HG02759 (cell line): ENCODE data around the gene SLC25A6.
A peak's percentile ranks its signal among the peaks of the same experiment; 100 is the strongest.
"Not testable (repeated sequence)": the region's sequence is repeated elsewhere in the genome, so short reads cannot be mapped to it uniquely, and the experiment has no call there.

Experiments used
- ATAC-seq: cut with Tn5 transposase; IDR thresholded peaks from one replicate; pipeline ENCODE4 v1.9.1; 2021; ENCODE audit warnings: mild to moderate bottlenecking, moderate library complexity; ENCODE audit not compliant: unreplicated experiment

The SLC25A6 gene

DNA sequence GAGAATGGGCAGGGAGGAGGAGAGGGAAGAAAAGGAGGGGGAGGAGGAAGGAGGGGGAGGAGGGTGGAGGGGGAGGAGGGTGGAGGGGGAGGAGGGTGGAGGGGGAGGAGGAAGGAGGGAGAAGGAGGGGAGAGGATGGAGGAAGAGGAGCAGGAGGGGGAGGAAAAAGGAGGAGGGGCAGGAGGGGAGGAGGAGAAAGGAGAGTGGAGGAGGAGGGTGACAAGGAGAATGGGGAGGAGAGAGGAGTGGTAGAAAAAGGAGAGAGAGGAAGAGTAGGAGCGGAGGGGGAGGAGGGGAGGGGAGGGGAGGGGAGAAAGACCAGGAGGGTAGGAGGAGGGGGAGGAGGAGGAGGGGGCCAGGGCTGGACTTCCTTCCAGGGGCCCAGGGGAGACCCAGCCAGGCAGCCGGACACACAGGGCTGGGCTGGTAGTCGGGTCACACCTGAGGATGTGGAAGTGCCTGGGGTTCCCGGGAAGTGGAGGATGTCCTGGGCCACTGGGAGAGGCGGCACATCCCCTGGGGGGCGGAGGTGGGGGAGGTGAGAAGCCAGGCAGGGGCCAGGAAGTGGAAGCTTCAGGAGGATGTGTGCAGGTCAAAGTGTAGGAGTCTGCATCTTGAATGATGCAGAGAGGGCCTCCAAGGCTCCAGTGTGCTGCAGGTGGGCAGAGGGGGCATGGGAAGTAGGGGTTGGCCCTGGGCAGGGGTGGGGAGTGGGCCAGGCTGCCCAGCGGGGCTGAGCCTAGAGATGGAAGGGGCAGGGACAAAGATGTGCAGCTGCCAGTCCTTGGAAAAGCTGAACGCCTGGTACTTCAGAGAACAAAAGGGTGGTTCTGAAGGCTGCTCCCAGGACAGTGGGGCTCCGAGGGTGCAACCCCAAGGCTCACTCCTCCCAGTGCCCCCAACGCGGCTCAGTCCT lies 36.5 kb downstream of the SLC25A6 start:
- ATAC-seq: no peak

DNA sequence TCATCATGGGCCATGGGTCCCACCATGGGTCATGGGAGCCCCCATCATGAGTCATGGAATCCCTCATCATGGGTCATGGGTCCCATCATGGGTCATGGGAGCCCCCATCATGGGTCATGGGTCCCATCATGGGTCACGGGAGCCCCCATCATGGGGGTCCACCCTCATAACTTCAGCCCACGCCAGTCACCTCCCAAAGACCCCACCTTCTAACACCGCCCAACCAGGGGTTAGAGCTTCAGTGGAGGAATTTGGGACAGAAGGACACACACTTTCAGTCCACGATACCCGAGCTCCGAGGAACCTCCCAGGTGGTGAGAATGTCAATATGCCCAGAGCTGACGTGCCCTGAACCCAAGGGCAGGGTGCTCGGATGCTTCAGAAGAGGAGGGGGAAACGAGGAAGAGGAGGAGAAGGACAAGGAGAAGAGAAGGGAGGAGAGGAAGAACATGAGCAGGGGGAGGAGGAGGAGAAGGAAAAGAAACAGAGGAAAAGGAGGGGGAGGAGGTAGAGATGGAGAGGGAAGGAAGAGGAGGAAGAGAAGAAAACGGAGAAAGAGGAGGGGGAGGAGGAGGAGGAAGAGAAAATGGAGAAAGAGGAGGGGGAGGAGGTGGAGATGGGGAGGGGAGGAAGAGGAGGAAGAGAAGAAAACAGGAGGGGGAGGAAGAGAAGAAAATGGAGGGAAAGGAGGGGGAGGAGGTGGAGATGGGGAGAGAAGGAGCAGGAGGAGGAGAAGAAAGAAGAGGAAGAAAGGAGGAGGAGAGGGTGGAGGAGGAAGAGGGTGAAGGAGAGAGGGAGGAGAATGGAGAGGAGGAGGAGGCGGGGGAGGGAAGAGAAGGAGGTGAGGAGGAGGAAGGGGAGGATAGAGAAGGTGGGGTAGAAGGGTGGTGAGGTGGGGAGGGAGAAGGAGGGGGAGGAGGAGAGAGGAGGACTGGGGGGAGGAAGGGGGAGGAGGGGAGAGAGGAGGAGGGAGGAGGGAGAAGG lies 37.6 kb downstream of the SLC25A6 start:
- ATAC-seq: no peak

DNA sequence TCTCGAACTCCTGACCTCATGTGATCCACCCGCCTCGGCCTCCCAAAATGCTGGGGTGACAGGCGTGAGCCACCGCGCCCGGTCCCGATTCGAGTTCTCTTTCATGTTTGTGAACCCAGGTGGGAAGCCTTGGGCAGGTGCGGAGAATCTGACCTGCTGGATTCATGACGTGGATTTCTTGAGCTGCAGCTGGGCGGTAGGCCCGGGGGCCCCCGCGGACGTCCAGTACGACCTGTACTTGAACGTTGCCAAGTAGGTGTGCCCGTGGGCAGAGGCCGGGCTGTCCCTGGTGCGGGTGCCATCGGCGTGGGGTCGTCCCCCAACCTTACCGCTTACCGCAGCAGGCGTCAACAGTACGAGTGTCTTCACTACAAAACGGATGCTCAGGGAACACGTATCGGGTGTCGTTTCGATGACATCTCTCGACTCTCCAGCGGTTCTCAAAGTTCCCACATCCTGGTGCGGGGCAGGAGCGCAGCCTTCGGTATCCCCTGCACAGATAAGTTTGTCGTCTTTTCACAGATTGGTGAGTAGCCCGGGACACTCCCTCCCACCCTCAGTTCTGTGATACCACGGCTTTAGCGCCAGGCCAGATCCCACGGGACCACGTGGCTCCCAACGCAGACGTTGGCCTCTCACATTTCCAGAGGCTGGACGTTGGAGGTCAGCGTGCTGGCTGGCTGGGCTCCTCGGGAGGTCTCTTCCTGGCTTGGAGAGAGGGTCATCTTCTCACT lies 39.8 kb downstream of the SLC25A6 start:
- ATAC-seq: no peak

DNA sequence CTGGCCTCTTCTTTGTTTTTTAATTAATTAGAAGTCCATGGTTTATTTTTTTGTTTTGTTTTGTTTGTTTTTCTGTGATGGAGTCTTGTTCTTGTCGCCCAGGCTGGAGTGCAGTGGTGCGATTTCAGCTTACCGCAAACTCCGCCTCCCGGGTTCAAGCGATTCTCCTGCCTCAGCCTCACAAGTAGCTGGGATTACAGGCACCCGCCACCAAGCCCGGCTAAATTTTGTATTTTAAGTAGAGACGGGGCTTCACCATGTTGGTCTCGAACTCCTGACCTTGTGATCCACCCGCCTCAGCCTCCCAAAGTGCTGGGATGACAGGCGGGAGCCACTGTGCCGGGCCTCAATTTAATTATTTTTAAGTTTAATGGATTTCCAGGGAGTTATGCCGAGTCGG lies 42.3 kb downstream of the SLC25A6 start:
- not testable (repeated sequence) for ATAC-seq

DNA sequence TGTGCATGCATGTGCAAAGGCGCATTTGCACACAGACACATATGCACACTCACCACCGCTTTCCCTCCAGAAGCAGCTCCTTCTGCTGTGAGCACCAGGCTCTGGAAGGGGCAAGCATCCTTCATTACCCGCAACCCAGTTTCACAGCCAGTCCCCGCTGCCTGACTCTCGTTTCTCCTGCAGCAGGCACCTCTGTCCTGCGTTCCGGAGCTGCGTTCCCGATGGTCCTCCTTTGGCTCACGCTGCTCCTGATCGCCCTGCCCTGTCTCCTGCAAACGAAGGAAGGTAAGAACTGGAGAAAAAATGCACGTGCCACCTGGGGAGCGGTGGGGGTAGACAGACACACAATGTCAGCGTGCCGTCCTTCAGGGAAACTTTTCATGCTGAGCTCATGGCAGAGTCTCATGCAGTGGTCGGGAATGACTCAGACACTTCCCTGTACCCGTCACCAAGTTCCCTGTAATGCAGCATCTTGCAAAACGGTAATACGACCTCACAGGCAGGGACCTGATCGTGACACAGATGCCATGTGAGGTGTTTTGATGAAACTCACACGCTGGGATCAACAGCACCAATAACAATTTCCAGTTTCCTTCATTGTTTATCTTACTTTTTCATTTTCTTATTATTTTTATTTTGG lies 50.2 kb downstream of the SLC25A6 start:
- no peak for ATAC-seq

DNA sequence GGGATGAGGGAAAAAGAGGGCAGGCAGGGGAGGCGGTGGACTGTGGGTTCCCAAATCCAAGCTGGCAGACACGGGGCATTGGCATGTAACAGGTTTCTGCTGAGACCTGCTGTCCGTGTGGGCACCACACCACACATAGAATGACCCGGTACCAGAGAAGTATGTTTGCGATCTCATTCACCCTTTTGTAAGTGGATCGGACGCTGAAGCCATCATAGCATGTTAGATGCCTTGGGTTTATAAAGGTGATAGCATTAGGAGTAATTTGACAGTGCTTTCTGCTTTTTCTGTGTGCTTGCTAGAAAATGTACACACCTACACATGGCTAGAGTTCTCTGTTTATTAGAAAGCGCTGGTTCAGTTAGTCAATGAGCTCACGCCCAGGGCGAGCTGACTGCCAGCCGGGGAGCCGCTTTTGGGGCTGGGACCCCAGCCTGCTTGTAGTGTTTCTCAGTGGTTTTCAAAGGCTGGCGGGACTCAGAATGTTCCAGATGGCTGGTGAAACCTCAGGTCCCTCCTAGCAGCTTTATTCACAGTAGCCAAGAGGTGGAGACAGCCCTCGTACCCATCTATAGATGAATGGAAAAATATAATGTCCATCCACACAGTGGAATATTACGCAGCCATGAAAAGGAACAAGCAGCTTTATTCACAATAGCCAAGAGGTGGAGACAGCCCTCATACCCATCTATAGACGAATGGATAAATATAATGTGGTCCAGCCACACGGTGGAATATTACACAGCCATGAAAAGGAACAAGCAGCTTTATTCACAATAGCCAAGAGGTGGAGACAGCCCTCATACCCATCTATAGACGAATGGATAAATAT lies 54.7 kb downstream of the SLC25A6 start:
- peak; percentile 34 for ATAC-seq

DNA sequence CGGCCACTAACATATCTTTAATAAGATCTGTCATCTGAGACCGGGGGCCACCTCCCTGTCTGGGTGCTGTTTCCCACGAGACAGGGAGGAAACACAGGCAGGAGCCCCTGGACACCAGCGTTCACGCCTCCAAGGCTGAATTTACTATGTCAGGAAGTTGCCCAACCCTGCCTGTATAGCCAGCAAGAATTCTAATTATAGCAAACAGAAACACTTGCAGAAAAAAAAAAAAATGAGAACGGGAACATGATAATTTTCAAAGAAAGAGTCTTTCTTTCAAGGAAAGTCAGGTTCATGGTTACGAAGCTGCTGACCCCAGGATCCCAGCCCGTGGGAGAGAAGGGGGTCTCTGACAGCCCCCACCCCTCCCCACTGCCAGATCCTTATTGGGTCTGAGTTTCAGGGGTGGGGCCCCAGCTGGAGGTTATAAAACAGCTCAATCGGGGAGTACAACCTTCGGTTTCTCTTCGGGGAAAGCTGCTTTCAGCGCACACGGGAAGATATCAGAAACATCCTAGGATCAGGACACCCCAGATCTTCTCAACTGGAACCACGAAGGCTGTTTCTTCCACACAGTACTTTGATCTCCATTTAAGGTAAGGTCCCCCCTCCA lies 55.5 kb downstream of the SLC25A6 start, which contains the start of gene IL3RA:
Gene IL3RA (plus strand): TSS at position 455 of the 613 bp plus-strand sequence. CDS start 4,981 bp downstream, outside the sequence.
- peak; percentile 66 for ATAC-seq
